ENCODE measurements around the gene RHBDD2. TPM values are rescaled to one million over a fixed set of nuclear protein-coding genes. Genes with fewer than 3 reads are reported as not detected.
A peak's percentile ranks its signal among the peaks of the same experiment; 100 is the strongest.

The RHBDD2 gene
- polyA plus RNA-seq, 3 donors: 34.1 to 54.6 (median 53.1) TPM

- peaks cover 69% of the 10 kb centered on the region for H3K4me1 Mint-ChIP-seq
- no peak overlapping the region for H3K4me3 Mint-ChIP-seq
- H3K27me3 Mint-ChIP-seq (ENCODE audit: low read depth in 3 of 3): peaks cover 0 to 6% (median 1%) of the 10 kb centered on the region in 3 donors
- Histone ChIP-seq H3K36me3 (replicated peaks in 1 of 2; ENCODE audit: control insufficient read depth in 1 of 2, insufficient read depth in 2 of 2, low read length in 2 of 2) (no peaks in the 10 kb centered on the region), H3K4me2 (replicated peaks; ENCODE audit: extremely low read depth, low read length, poor library complexity, severe bottlenecking) (peak overlapping the region; percentile 48), H3K9ac (ENCODE audit: insufficient read depth, low read length, poor library complexity, severe bottlenecking) (no peak overlapping the region), H3K4me3 (replicated peaks in 1 of 3; ENCODE audit: low read depth in 2 of 3, low read length in 3 of 3) (peak overlapping the region in 1 of 3 experiments; percentile 17), H3K9me3 (replicated peaks in 1 of 2; ENCODE audit: control insufficient read depth in 1 of 2, insufficient read depth in 1 of 2, low read length in 2 of 2) (no peaks in the 10 kb centered on the region), H3K4me1 (ENCODE audit: control insufficient read depth in 1 of 2, insufficient read depth in 2 of 2, low read length in 2 of 2) (peaks cover 65 to 74% of the 10 kb centered on the region in 2 donors), H4K20me1 (ENCODE audit: insufficient read depth, low read length) (no peaks in the 10 kb centered on the region), H2AFZ (ENCODE audit: insufficient read depth, low read depth, low read length, poor library complexity, severe bottlenecking) (no peak overlapping the region), H3K27ac (ENCODE audit: low read depth in 1 of 2, low read length in 2 of 2) (peak overlapping the region in 1 of 2 donors; percentile 75), H3K27me3 (ENCODE audit: control insufficient read depth in 2 of 2, insufficient read depth in 2 of 2, low read length in 2 of 2) (no peaks in the 10 kb centered on the region), H3K79me2 (ENCODE audit: insufficient read depth, low read length) (peaks cover 15% of the 10 kb centered on the region)
- no peak for TF ChIP-seq CTCF (IDR thresholded peaks at IDR 0.05)
- no peak for DNase-seq
- intact Hi-C loops (cut with micrococcal nuclease): loop anchor here (5.0 kb wide), 2 partner anchors 37 to 132 kb away; no protein-coding TSS in a partner anchor
- WGBS (ENCODE audit: insufficient coverage): 94% methylated on average over 17 of the region's 21 CpGs
- H3K27ac Mint-ChIP-seq: peak overlapping the region; percentile 79 to 98 (median 96)
- H3K36me3 Mint-ChIP-seq: no peaks in the 10 kb centered on the region
- H3K9me3 Mint-ChIP-seq: peaks cover 0 to 4% (median 2%) of the 10 kb centered on the region in 7 donors
Observed at GRCh38 chr7:75875113-75876080, 3.4 kb upstream of the RHBDD2 start.

- Histone ChIP-seq H3K36me3 (replicated peaks in 1 of 2; ENCODE audit: control insufficient read depth in 1 of 2, insufficient read depth in 2 of 2, low read length in 2 of 2) (peaks cover 4 to 8% of the 10 kb centered on the region in 2 donors), H3K27ac (ENCODE audit: low read depth in 1 of 2, low read length in 2 of 2) (peak overlapping the region; percentile 62 to 75), H3K4me2 (replicated peaks; ENCODE audit: extremely low read depth, low read length, poor library complexity, severe bottlenecking) (peak overlapping the region; percentile 48), H3K4me3 (replicated peaks in 1 of 3; ENCODE audit: low read depth in 2 of 3, low read length in 3 of 3) (peak overlapping the region in 1 of 3 experiments; percentile 17), H4K20me1 (ENCODE audit: insufficient read depth, low read length) (no peaks in the 10 kb centered on the region), H3K4me1 (ENCODE audit: control insufficient read depth in 1 of 2, insufficient read depth in 2 of 2, low read length in 2 of 2) (peaks cover 65 to 75% of the 10 kb centered on the region in 2 donors), H2AFZ (ENCODE audit: insufficient read depth, low read depth, low read length, poor library complexity, severe bottlenecking) (no peak overlapping the region), H3K9ac (ENCODE audit: insufficient read depth, low read length, poor library complexity, severe bottlenecking) (no peak overlapping the region), H3K27me3 (ENCODE audit: control insufficient read depth in 2 of 2, insufficient read depth in 2 of 2, low read length in 2 of 2) (no peaks in the 10 kb centered on the region), H3K79me2 (ENCODE audit: insufficient read depth, low read length) (peaks cover 16% of the 10 kb centered on the region), H3K9me3 (replicated peaks in 1 of 2; ENCODE audit: control insufficient read depth in 1 of 2, insufficient read depth in 1 of 2, low read length in 2 of 2) (no peaks in the 10 kb centered on the region)
- Mint-ChIP-seq H3K36me3 (peaks cover 2 to 8% of the 10 kb centered on the region in 2 donors), H3K9me3 (peaks cover 0 to 4% (median 2%) of the 10 kb centered on the region in 7 donors), H3K4me1 (peaks cover 65% of the 10 kb centered on the region), H3K27ac (peak overlapping the region; percentile 79 to 98 (median 96)), H3K4me3 (no peak overlapping the region), H3K27me3 (ENCODE audit: low read depth in 3 of 3) (peaks cover 0 to 6% (median 1%) of the 10 kb centered on the region in 3 donors)
- intact Hi-C loops (cut with micrococcal nuclease): loop anchor here (5.0 kb wide), 2 partner anchors 36 to 131 kb away; no protein-coding TSS in a partner anchor
- TF ChIP-seq CTCF (IDR thresholded peaks at IDR 0.05): no peak
- DNase-seq: peak; percentile 83 to 93 (median 90)
- WGBS (ENCODE audit: insufficient coverage): 60% methylated on average over 7 of the region's 11 CpGs
Observed at GRCh38 chr7:75876126-75876881, 2.5 kb upstream of the RHBDD2 start.
